ENCODE measurements around the gene NBPF1. TPM values are rescaled to one million over a fixed set of nuclear protein-coding genes. Genes with fewer than 3 reads are reported as not detected.

The NBPF1 gene
- total and polyA plus RNA-seq, 2 donors from 2014 or later: 8.0 to 56.3 TPM

DNA sequence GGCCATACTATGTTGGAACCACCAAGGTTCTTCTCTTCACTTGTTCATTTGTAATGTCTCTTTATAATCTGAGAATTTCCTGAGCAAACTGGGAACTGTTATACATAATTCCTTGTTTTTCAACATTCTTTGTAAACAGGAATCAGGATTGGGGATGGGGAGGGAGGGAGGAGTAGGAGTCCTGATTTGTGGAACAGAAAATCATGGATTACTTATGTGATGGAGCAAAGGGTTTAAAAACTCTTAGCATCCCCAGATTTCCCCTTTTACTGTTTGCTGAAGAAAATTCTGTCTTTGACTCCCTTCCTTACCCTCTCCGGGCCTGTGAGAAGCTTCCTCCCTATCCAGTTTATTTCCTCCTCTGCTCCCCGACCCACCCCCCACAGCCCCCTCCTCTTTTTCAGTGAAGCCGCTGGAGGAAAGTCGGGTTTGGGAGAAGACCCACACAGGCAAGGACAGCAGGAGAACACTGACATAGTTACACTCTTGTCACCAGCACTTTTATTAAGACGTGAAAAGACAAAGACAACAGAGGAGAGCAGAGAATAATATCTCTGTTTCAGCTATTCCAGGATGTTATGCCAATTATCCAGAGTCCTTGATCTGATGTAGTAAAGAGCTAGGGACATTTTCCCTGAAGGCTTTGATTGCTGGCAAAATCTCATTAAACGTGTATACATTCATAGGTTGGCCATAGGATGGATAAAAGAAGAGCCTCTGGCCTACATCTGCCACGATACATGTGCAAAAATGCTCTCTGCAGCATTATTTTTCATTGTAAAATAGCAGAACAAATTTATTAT lies 4.6 kb upstream of the NBPF1 start:
- Histone ChIP-seq H3K4me1 (ENCODE audit: control insufficient read depth in 2 of 3, insufficient read depth in 2 of 3, low read depth in 1 of 3, low read length in 3 of 3) (peaks cover 0 to 4% (median 3%) of the 10 kb centered on the region in 3 donors), H3K4me3 (ENCODE audit: low read length in 3 of 3) (no peak overlapping the region), H3K36me3 (ENCODE audit: control insufficient read depth in 2 of 3, insufficient read depth in 3 of 3, low read length in 3 of 3) (peaks cover 0 to 10% (median 5%) of the 10 kb centered on the region in 3 donors), H3K27ac (ENCODE audit: low read depth in 2 of 2, low read length in 2 of 2) (no peak overlapping the region), H3K27me3 (ENCODE audit: control insufficient read depth, insufficient read depth, low read length) (no peaks in the 10 kb centered on the region), H3K9ac (ENCODE audit: low read length in 3 of 3) (no peak overlapping the region), H3K9me3 (ENCODE audit: control insufficient read depth in 2 of 3, insufficient read depth in 1 of 3, low read length in 3 of 3) (no peaks in the 10 kb centered on the region)
- TF ChIP-seq, protein P1, sequence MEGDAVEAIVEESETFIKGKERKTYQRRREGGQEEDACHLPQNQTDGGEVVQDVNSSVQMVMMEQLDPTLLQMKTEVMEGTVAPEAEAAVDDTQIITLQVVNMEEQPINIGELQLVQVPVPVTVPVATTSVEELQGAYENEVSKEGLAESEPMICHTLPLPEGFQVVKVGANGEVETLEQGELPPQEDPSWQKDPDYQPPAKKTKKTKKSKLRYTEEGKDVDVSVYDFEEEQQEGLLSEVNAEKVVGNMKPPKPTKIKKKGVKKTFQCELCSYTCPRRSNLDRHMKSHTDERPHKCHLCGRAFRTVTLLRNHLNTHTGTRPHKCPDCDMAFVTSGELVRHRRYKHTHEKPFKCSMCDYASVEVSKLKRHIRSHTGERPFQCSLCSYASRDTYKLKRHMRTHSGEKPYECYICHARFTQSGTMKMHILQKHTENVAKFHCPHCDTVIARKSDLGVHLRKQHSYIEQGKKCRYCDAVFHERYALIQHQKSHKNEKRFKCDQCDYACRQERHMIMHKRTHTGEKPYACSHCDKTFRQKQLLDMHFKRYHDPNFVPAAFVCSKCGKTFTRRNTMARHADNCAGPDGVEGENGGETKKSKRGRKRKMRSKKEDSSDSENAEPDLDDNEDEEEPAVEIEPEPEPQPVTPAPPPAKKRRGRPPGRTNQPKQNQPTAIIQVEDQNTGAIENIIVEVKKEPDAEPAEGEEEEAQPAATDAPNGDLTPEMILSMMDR (IDR thresholded peaks at IDR 0.05; ENCODE audit: borderline replicate concordance, extremely low read depth, insufficient read depth): no peak
- FAIRE-seq: no peak
- intact Hi-C loops (cut with DNase I): loop anchor here (5.0 kb wide), 1 partner anchor 324 kb away; no protein-coding TSS in a partner anchor
- peak in 2 of 5 donors; percentile 59 to 61 for DNase-seq

DNA sequence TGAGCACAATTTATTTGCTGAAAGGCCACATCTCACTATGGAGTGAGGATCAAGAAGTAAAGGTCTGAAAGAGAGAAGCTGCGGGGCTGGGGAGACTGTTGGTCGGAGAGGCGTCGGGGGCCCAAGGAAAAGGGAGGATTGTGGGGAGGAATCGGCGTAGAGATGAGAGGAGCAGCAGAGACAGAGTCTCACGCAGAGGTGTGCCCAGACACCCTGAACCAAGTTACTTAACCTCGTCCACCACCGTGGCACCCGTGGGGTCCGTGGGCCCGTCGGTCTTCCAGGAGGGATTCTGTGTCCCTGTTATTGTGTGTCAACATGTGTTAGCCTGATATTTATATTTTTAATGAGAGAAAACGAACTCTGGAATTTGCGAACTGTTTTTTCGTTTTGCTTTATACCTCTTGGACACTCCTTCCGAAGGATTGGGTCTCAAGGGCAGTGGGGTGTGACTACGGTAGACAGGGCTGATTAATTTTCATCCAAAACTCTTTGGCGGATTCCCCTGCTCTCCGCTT lies 3.8 kb upstream of the NBPF1 start:
- peak; percentile 68 to 91 (median 81) for DNase-seq
- H3K36me3 ChIP-seq (ENCODE audit: control insufficient read depth in 2 of 3, insufficient read depth in 3 of 3, low read length in 3 of 3): peaks cover 0 to 7% (median 5%) of the 10 kb centered on the region in 3 donors
- no peaks in the 10 kb centered on the region for H3K27me3 ChIP-seq (ENCODE audit: control insufficient read depth, insufficient read depth, low read length)
- no peak overlapping the region for H3K27ac ChIP-seq (ENCODE audit: low read depth in 2 of 2, low read length in 2 of 2)
- no peak overlapping the region for H3K9ac ChIP-seq (ENCODE audit: low read length in 3 of 3)
- intact Hi-C loops (cut with DNase I): loop anchor here (5.0 kb wide), 1 partner anchor 325 kb away; no protein-coding TSS in a partner anchor
- peak overlapping the region in 2 of 3 donors; percentile 6 to 10 for H3K4me3 ChIP-seq (ENCODE audit: low read length in 3 of 3)
- H3K4me1 ChIP-seq (ENCODE audit: control insufficient read depth in 2 of 3, insufficient read depth in 2 of 3, low read depth in 1 of 3, low read length in 3 of 3): peaks cover 3 to 10% (median 5%) of the 10 kb centered on the region in 3 donors
- no peaks in the 10 kb centered on the region for H3K9me3 ChIP-seq (ENCODE audit: control insufficient read depth in 2 of 3, insufficient read depth in 1 of 3, low read length in 3 of 3)
- no peak for FAIRE-seq
- TF ChIP-seq, protein P1 (IDR thresholded peaks at IDR 0.05; ENCODE audit: borderline replicate concordance, extremely low read depth, insufficient read depth): no peak

DNA sequence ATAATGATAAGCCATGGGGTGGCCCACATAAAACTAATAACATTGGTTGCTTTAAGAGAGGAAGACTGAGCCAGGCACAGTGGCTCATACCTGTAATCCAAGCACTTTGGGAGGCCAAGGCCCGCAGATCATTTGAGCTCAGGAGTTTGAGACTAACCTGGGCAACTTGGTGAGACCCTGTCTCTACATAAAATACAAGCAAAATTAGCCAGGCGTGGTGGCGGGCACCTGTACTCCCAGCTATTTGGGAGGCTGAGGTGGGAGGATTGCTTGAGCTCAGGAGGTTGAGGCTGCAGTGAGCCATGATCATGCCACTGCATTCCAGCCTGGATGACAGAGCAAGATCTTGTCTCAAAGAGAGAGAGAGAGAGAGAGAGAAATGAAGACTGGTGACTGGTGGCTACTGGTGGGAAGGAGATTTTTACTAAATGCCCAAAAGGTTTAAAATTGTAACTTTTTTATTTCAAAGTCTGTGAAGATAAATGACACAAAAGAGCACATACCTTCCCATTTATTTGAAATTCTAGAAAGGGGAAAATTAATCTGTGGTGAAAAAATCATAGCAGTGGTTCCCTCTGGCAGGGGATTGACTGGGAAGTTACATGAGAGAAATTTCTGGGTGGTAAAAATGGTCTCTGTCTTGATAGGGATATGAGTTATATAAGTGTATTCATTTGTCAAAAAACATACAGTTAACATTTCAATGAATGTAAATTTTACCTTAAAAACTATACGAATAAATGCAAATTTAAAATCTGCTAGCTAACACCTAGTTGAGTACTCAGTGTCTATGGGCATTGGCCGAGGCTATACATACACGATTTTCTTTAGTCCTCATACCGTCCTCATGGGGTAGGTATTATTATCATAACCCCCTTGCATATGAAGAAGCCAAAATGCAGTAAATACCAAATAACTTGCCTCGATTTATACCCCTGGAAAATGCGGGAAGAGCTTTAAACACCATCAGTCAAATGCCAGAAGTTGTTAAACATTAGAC lies 2.2 kb upstream of the NBPF1 start:
- no peak overlapping the region for H3K9ac ChIP-seq (ENCODE audit: low read length in 3 of 3)
- peak in 2 of 5 donors; percentile 54 to 77 for DNase-seq
- TF ChIP-seq, protein P1 (IDR thresholded peaks at IDR 0.05; ENCODE audit: borderline replicate concordance, extremely low read depth, insufficient read depth): no peak
- no peak overlapping the region for H3K4me3 ChIP-seq (ENCODE audit: low read length in 3 of 3)
- peaks cover 0 to 7% (median 0%) of the 10 kb centered on the region in 3 donors for H3K36me3 ChIP-seq (ENCODE audit: control insufficient read depth in 2 of 3, insufficient read depth in 3 of 3, low read length in 3 of 3)
- intact Hi-C loops (cut with DNase I): loop anchor here (5.0 kb wide), 1 partner anchor 327 kb away; no protein-coding TSS in a partner anchor
- H3K27me3 ChIP-seq (ENCODE audit: control insufficient read depth, insufficient read depth, low read length): no peaks in the 10 kb centered on the region
- no peak overlapping the region for H3K27ac ChIP-seq (ENCODE audit: low read depth in 2 of 2, low read length in 2 of 2)
- no peaks in the 10 kb centered on the region for H3K9me3 ChIP-seq (ENCODE audit: control insufficient read depth in 2 of 3, insufficient read depth in 1 of 3, low read length in 3 of 3)
- peaks cover 3 to 13% (median 7%) of the 10 kb centered on the region in 3 donors for H3K4me1 ChIP-seq (ENCODE audit: control insufficient read depth in 2 of 3, insufficient read depth in 2 of 3, low read depth in 1 of 3, low read length in 3 of 3)
- no peak for FAIRE-seq
